GM23338 (cell line): ENCODE measurements around the gene UHRF2. TPM values are rescaled to one million over a fixed set of nuclear protein-coding genes. Genes with fewer than 3 reads are reported as not detected.

Source experiments
- ATAC-seq: fragments of 200-7000 bp; cut with Tn5 transposase; 3 replicates; pipeline ENCODE4 v1.9.1; 2020
- DNase-seq: peaks from one replicate; pipeline ENCODE4 v3.0.0-alpha.2; 2015; ENCODE audit warnings: low spot score
- H2AFZ ChIP-seq: fragments of 200-600 bp; sonication (generic); 2 replicates; pipeline ENCODE4 v1.8.0; 2016; ENCODE audit warnings: antibody characterized with exemption, mild to moderate bottlenecking, moderate library complexity
- H3F3A ChIP-seq: fragments of 200-600 bp; sonication (generic); replicated peaks from 2 replicates; pipeline ENCODE4 v1.8.0; 2017; ENCODE audit warnings: antibody characterized with exemption, mixed run types, low read depth
- H3K27ac ChIP-seq: fragments of 200-600 bp; sonication (generic); 2 replicates; pipeline ENCODE4 v1.6.1; 2016; ENCODE audit warnings: low read depth
- H3K27me3 ChIP-seq: fragments of 200-600 bp; sonication (generic); 2 replicates; pipeline ENCODE4 v1.8.0; 2016; ENCODE audit warnings: mild to moderate bottlenecking, mixed run types, moderate library complexity; ENCODE audit not compliant: insufficient read depth
- H3K36me3 ChIP-seq: fragments of 200-600 bp; sonication (generic); 2 replicates; pipeline ENCODE4 v1.8.0; 2016; ENCODE audit warnings: mild to moderate bottlenecking; ENCODE audit not compliant: insufficient read depth
- H3K4me1 ChIP-seq: fragments of 200-600 bp; sonication (generic); 2 replicates; pipeline ENCODE4 v1.8.0; 2016; ENCODE audit warnings: mild to moderate bottlenecking, moderate library complexity; ENCODE audit not compliant: insufficient read depth
- H3K4me2 ChIP-seq: fragments of 200-600 bp; sonication (generic); 2 replicates; pipeline ENCODE4 v1.7.1; 2017; ENCODE audit warnings: mixed run types
- H3K4me3 ChIP-seq: fragments of 200-600 bp; sonication (generic); 2 replicates; pipeline ENCODE4 v1.6.1; 2016; ENCODE audit warnings: mixed run types
- H3K79me2 ChIP-seq: fragments of 200-600 bp; sonication (generic); replicated peaks from 2 replicates; pipeline ENCODE4 v1.8.0; 2017; ENCODE audit warnings: mild to moderate bottlenecking; ENCODE audit not compliant: insufficient read depth
- H3K9me2 ChIP-seq: fragments of 200-600 bp; sonication (generic); 2 replicates; pipeline ENCODE4 v1.8.0; 2017; ENCODE audit not compliant: insufficient read depth
- H4K20me1 ChIP-seq: fragments of 200-600 bp; sonication (generic); replicated peaks from 2 replicates; pipeline ENCODE4 v1.8.0; 2017; ENCODE audit warnings: mild to moderate bottlenecking; ENCODE audit not compliant: insufficient read depth
- H3K27ac Mint-ChIP-seq: 2 replicates; pipeline ENCODE4 v1.8.0; 2020; ENCODE audit warnings: inconsistent platforms, mild to moderate bottlenecking, moderate library complexity, mixed read lengths
- H3K27me3 Mint-ChIP-seq: 3 replicates; pipeline ENCODE4 v1.8.0; 2022; ENCODE audit warnings: low read depth, mild to moderate bottlenecking, moderate library complexity, mixed read lengths, inconsistent platforms; ENCODE audit not compliant: insufficient read depth, poor library complexity
- H3K36me3 Mint-ChIP-seq: 3 replicates; pipeline ENCODE4 v1.8.0; 2021; ENCODE audit warnings: low read depth, mild to moderate bottlenecking, inconsistent platforms, moderate library complexity, mixed read lengths
- H3K4me1 Mint-ChIP-seq: 3 replicates; pipeline ENCODE4 v1.8.0; 2020; ENCODE audit warnings: mild to moderate bottlenecking, inconsistent platforms, mixed read lengths
- H3K4me3 Mint-ChIP-seq: 3 replicates; pipeline ENCODE4 v1.8.0; 2021; ENCODE audit warnings: moderate library complexity, mild to moderate bottlenecking, inconsistent platforms, mixed read lengths
- H3K9me3 Mint-ChIP-seq: 3 replicates; pipeline ENCODE4 v1.8.0; 2020; ENCODE audit warnings: moderate library complexity, mild to moderate bottlenecking, inconsistent platforms, mixed read lengths
- CREB1 ChIP-seq: fragments of 250-450 bp; sonication (Bioruptor Pico); IDR thresholded peaks from 2 replicates; pipeline ENCODE4 v1.5.0; 2020; ENCODE audit warnings: low read depth, mild to moderate bottlenecking, moderate library complexity
- EZH2 ChIP-seq: fragments of 200-600 bp; sonication (generic); IDR thresholded peaks from one replicate; pipeline ENCODE4 v1.8.0; 2017; ENCODE audit warnings: antibody characterized with exemption, mild to moderate bottlenecking, low read depth; ENCODE audit not compliant: unreplicated experiment
- EZH2phosphoT487 ChIP-seq: fragments of 200-600 bp; sonication (generic); IDR thresholded peaks from one replicate; pipeline ENCODE4 v1.8.1; 2018; ENCODE audit warnings: antibody characterized with exemption; ENCODE audit not compliant: unreplicated experiment
- JUNB ChIP-seq: IDR thresholded peaks from one replicate; pipeline ENCODE4 v1.6.1; 2016; ENCODE audit warnings: antibody characterized with exemption; ENCODE audit not compliant: unreplicated experiment
- NANOG ChIP-seq: IDR thresholded peaks from 2 replicates; pipeline ENCODE4 v1.6.1; 2016; ENCODE audit warnings: antibody characterized with exemption, borderline replicate concordance
- POLR2AphosphoS5 ChIP-seq: IDR thresholded peaks from 2 replicates; pipeline ENCODE4 v1.6.1; 2016; ENCODE audit warnings: antibody characterized with exemption, low read depth
- STAT1 ChIP-seq: IDR thresholded peaks from one replicate; pipeline ENCODE4 v1.6.1; 2016; ENCODE audit warnings: antibody characterized with exemption; ENCODE audit not compliant: unreplicated experiment
- ZNF114 ChIP-seq: fragments of 250-450 bp; sonication (Bioruptor Pico); IDR thresholded peaks from 2 replicates; pipeline ENCODE4 v1.5.0; 2020; ENCODE audit warnings: mild to moderate bottlenecking, moderate library complexity
- ZNF331 ChIP-seq: fragments of 250-450 bp; sonication (Bioruptor Pico); IDR thresholded peaks from 2 replicates; pipeline ENCODE4 v1.5.0; 2020; ENCODE audit warnings: low read depth, mild to moderate bottlenecking, moderate library complexity
- polyA plus RNA-seq: library from polyadenylated mRNA; unstranded; fragments of >200 nt; fragmentation: Nextera tagmentation; extraction: Ambion mirVana; gene quantifications from 2 replicates; pipeline ENCODE4 v1.2.1, GENCODE V29; 2016
- total RNA-seq: library from RNA; depleted of rRNA; stranded (reverse); fragments of >200 nt; shearing (Covaris generic); gene quantifications from 2 replicates; pipeline ENCODE4 v1.2.3, GENCODE V29; 2014
- TF ChIP-seq, protein P1 (sequence below), 2 experiments: fragments of 200-600 bp in 1 of 2; sonication (generic) in 1 of 2; conservative IDR thresholded peaks; 2 replicates each; pipeline versions ENCODE4 v1.5.1 to v1.6.1; 2016 to 2017; ENCODE audit warnings: antibody characterized with exemption in 2 of 2, low read depth in 2 of 2, mild to moderate bottlenecking in 2 of 2, moderate library complexity in 1 of 2
- TF ChIP-seq, protein P2 (sequence below): IDR thresholded peaks from 2 replicates; pipeline ENCODE4 v1.6.1; 2016; ENCODE audit warnings: antibody characterized with exemption
- TF ChIP-seq, protein P3 (sequence below): IDR thresholded peaks from one replicate; pipeline ENCODE4 v1.6.1; 2018; ENCODE audit warnings: antibody characterized with exemption; ENCODE audit not compliant: unreplicated experiment
- TF ChIP-seq, protein P4 (sequence below): fragments of 250-450 bp; sonication (Bioruptor Pico); IDR thresholded peaks from 2 replicates; pipeline ENCODE4 v1.5.0; 2020; ENCODE audit warnings: mild to moderate bottlenecking, moderate library complexity

UHRF2 gene
- total and polyA plus RNA-seq, 2 experiments from 2014 or later, result 15.1 to 51.6 TPM

DNA sequence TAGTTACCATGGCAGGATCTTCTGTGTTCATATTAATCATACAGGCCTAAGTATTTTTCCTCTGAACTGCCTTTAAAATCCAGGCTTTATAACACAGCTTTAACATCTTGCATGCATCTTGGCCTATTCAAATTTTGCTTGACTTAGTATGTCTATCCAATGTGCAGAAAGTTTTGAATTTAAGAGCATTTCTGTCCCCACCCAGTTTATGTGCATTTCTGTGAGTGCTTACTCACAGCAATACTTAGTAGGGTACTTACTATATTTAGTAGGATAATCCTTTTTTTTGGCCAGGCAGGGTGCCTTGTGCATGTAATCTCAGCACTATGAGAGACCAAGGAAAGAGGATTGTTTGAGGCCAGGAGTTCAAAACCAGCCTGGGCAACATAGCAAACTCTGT is 18.0 kb downstream of the UHRF2 start:
- TF ChIP-seq, protein P1, sequence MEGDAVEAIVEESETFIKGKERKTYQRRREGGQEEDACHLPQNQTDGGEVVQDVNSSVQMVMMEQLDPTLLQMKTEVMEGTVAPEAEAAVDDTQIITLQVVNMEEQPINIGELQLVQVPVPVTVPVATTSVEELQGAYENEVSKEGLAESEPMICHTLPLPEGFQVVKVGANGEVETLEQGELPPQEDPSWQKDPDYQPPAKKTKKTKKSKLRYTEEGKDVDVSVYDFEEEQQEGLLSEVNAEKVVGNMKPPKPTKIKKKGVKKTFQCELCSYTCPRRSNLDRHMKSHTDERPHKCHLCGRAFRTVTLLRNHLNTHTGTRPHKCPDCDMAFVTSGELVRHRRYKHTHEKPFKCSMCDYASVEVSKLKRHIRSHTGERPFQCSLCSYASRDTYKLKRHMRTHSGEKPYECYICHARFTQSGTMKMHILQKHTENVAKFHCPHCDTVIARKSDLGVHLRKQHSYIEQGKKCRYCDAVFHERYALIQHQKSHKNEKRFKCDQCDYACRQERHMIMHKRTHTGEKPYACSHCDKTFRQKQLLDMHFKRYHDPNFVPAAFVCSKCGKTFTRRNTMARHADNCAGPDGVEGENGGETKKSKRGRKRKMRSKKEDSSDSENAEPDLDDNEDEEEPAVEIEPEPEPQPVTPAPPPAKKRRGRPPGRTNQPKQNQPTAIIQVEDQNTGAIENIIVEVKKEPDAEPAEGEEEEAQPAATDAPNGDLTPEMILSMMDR (conservative IDR thresholded peaks at IDR 0.05; ENCODE audit: low read depth in 2 of 2), result no peak
- TF ChIP-seq, protein P2, sequence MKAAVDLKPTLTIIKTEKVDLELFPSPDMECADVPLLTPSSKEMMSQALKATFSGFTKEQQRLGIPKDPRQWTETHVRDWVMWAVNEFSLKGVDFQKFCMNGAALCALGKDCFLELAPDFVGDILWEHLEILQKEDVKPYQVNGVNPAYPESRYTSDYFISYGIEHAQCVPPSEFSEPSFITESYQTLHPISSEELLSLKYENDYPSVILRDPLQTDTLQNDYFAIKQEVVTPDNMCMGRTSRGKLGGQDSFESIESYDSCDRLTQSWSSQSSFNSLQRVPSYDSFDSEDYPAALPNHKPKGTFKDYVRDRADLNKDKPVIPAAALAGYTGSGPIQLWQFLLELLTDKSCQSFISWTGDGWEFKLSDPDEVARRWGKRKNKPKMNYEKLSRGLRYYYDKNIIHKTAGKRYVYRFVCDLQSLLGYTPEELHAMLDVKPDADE, result no peak
- TF ChIP-seq NANOG, result no peak
- no peak for TF ChIP-seq JUNB
- TF ChIP-seq EZH2phosphoT487, result no peak
- no peak for TF ChIP-seq STAT1
- no peak for TF ChIP-seq POLR2AphosphoS5
- TF ChIP-seq CREB1, result no peak
- no peak for TF ChIP-seq ZNF114 (CRISPR knock-in tag)
- TF ChIP-seq, protein P3, sequence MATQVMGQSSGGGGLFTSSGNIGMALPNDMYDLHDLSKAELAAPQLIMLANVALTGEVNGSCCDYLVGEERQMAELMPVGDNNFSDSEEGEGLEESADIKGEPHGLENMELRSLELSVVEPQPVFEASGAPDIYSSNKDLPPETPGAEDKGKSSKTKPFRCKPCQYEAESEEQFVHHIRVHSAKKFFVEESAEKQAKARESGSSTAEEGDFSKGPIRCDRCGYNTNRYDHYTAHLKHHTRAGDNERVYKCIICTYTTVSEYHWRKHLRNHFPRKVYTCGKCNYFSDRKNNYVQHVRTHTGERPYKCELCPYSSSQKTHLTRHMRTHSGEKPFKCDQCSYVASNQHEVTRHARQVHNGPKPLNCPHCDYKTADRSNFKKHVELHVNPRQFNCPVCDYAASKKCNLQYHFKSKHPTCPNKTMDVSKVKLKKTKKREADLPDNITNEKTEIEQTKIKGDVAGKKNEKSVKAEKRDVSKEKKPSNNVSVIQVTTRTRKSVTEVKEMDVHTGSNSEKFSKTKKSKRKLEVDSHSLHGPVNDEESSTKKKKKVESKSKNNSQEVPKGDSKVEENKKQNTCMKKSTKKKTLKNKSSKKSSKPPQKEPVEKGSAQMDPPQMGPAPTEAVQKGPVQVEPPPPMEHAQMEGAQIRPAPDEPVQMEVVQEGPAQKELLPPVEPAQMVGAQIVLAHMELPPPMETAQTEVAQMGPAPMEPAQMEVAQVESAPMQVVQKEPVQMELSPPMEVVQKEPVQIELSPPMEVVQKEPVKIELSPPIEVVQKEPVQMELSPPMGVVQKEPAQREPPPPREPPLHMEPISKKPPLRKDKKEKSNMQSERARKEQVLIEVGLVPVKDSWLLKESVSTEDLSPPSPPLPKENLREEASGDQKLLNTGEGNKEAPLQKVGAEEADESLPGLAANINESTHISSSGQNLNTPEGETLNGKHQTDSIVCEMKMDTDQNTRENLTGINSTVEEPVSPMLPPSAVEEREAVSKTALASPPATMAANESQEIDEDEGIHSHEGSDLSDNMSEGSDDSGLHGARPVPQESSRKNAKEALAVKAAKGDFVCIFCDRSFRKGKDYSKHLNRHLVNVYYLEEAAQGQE, result no peak
- no peak for TF ChIP-seq EZH2
- TF ChIP-seq, protein P4, sequence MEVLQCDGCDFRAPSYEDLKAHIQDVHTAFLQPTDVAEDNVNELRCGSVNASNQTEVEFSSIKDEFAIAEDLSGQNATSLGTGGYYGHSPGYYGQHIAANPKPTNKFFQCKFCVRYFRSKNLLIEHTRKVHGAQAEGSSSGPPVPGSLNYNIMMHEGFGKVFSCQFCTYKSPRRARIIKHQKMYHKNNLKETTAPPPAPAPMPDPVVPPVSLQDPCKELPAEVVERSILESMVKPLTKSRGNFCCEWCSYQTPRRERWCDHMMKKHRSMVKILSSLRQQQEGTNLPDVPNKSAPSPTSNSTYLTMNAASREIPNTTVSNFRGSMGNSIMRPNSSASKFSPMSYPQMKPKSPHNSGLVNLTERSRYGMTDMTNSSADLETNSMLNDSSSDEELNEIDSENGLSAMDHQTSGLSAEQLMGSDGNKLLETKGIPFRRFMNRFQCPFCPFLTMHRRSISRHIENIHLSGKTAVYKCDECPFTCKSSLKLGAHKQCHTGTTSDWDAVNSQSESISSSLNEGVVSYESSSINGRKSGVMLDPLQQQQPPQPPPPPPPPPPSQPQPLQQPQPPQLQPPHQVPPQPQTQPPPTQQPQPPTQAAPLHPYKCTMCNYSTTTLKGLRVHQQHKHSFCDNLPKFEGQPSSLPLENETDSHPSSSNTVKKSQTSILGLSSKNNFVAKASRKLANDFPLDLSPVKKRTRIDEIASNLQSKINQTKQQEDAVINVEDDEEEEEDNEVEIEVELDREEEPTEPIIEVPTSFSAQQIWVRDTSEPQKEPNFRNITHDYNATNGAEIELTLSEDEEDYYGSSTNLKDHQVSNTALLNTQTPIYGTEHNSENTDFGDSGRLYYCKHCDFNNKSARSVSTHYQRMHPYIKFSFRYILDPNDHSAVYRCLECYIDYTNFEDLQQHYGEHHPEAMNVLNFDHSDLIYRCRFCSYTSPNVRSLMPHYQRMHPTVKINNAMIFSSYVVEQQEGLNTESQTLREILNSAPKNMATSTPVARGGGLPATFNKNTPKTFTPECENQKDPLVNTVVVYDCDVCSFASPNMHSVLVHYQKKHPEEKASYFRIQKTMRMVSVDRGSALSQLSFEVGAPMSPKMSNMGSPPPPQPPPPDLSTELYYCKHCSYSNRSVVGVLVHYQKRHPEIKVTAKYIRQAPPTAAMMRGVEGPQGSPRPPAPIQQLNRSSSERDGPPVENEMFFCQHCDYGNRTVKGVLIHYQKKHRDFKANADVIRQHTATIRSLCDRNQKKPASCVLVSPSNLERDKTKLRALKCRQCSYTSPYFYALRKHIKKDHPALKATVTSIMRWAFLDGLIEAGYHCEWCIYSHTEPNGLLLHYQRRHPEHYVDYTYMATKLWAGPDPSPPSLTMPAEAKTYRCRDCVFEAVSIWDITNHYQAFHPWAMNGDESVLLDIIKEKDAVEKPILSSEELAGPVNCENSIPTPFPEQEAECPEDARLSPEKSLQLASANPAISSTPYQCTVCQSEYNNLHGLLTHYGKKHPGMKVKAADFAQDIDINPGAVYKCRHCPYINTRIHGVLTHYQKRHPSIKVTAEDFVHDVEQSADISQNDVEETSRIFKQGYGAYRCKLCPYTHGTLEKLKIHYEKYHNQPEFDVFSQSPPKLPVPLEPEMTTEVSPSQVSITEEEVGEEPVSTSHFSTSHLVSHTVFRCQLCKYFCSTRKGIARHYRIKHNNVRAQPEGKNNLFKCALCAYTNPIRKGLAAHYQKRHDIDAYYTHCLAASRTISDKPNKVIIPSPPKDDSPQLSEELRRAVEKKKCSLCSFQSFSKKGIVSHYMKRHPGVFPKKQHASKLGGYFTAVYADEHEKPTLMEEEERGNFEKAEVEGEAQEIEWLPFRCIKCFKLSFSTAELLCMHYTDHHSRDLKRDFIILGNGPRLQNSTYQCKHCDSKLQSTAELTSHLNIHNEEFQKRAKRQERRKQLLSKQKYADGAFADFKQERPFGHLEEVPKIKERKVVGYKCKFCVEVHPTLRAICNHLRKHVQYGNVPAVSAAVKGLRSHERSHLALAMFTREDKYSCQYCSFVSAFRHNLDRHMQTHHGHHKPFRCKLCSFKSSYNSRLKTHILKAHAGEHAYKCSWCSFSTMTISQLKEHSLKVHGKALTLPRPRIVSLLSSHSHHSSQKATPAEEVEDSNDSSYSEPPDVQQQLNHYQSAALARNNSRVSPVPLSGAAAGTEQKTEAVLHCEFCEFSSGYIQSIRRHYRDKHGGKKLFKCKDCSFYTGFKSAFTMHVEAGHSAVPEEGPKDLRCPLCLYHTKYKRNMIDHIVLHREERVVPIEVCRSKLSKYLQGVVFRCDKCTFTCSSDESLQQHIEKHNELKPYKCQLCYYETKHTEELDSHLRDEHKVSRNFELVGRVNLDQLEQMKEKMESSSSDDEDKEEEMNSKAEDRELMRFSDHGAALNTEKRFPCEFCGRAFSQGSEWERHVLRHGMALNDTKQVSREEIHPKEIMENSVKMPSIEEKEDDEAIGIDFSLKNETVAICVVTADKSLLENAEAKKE (CRISPR knock-in tag), result no peak
- no peak for TF ChIP-seq ZNF331 (CRISPR knock-in tag)
- no peaks in the 10 kb centered on the region for H3K9me3 Mint-ChIP-seq
- peaks cover 10% of the 10 kb centered on the region; the same call in 2 of the 3 replicates for H3K4me1 Mint-ChIP-seq
- Histone ChIP-seq H2AFZ (no peak overlapping the region), H3K27ac (no peak overlapping the region), H3F3A (no peaks in the 10 kb centered on the region), H3K4me3 (no peak overlapping the region), H3K27me3 (no peaks in the 10 kb centered on the region), H3K79me2 (peaks cover 100% of the 10 kb centered on the region), H3K4me2 (no peak overlapping the region), H3K9me2 (no peaks in the 10 kb centered on the region), H3K36me3 (no peaks in the 10 kb centered on the region), H3K4me1 (0 out of 2 replicates have a peak, but pooled peaks cover 2% of the 10 kb centered on the region), H4K20me1 (peaks cover 26% of the 10 kb centered on the region)
- H3K4me3 Mint-ChIP-seq, result no peak overlapping the region
- no peak overlapping the region for H3K27ac Mint-ChIP-seq
- no peak for ATAC-seq
- DNase-seq, result no peak
- no peaks in the 10 kb centered on the region; the same call in 1 of the 3 replicates for H3K36me3 Mint-ChIP-seq
- H3K27me3 Mint-ChIP-seq, result no peaks in the 10 kb centered on the region
